ENCODE measurements around the gene SPTBN4.
"Not testable (repeated sequence)": the region's sequence is repeated elsewhere in the genome, so short reads cannot be mapped to it uniquely, and the experiment has no call there.

SPTBN4 gene

DNA sequence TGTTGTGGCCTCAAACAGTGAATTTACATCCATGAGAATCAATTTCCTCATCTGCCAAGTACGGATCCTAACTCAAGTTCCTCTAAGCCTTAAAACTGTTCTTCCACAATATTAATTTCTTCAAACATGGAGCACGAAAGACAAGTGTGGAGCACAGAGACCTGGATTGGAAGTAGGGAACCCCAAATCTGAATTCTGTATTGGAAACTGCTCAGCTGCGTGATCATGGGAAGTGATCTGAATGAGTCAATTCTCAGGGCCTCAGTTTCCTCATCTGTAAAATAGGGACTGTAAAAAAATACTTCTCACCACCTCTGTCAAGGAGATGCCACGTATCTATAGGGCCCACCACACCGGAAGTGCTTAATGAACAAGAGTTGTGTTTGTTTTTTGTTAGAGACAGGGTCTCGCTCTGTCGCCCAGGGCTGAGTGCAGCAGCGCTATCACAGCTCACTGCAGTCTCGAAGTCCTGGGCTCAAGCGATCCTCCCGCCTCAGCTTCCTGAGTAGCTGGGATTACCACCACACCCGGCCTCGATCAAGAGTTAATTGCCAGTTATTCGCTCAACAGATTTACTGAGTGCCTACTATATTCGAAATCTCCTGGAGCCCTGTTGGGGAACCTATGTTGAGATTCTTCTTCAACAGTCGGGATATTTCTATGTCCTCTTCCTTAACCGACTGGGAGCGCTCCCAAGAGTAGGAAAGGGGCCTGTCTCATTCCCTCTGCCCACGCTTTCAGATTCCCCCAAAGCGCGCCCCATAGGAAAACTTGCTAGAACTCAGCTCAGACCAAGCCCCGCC is 24.3 kb upstream of the SPTBN4 start:
- DNase-seq: no peak

DNA sequence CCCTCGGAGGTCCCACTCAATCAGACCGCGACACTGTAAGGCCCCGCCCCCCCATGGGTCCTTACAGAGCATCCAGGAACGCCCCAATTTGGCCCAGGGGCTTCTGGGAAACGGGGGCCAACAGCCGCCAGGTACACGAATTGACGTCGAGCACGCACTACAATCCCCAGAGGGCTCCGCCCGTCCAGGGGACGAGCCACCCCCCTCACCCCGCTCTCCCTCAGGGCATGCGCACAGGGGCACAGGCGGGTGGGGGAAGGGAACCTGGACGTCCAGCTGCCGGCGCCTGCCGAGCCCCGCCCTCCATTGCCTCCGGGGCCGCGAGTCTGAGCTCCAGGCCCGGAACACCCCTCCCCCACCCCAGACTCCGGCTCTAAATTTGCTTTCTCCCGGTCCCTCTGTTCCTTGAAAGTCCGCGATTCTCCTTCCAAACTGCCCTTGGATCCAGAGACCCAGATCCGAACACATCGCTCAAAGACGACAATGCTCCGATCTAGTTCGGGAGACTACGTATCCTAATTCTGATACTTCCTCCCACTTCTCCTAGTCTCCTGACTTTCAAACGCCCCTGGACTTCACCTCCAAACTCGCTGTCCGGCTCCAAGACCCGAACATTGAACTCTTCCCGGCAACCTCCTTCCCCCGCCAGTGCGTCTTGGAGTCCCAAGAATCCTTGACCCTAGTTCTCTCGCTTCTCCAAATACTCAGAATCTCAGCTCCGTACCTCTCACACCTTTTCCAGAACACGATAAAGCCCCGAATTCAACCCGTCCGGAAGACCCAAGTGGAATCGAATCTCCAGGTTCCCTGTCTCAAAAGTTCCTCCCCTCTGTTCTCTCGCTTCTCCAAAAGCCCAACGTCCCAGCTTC is 23.4 kb upstream of the SPTBN4 start:
- DNase-seq: peak; percentile 100

DNA sequence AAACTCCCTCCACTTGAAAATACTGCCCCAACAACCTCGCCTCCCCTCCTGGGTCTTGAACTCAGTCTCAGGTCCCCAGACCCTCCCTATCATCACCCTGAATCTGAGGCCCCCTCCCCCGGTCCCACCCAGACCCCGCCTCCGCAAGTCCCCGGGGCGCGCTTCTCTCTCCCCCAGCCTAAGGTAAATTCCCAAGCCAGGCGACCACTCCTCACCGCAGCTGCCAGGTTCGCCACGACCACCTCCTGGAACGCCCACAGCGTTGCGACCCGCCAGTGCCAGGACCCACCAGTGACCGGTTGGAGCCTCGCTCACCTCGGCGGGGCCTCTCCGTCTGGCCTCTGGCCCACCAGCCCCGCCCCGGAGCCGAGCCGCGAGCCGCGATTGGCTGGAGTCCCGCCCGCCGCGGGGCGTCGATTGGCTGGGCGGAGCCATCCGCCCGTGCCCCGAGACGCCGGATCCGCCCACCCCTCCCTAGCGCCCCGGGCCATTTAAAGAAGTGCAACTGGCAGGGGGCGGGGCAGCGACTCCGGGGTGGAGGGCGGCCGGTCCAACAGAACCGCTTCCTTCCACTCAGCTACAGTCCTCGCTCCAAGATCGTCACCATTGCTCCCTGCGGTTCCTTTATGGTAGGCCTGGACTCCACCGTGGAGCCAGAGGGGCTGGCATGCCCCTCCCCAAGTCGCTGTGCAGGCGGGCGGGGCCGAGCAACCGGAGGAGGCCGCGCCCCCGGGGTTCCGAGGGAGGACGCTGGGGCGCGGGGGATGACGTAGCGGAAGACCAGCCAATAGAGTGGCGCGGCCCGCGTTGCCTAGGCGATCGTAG is 22.6 kb upstream of the SPTBN4 start, which contains the start of gene SERTAD3:
SERTAD3 (minus strand) TSS at position 336 of the 825 bp plus-strand sequence. CDS start 2,255 bp downstream, outside the sequence.
- DNase-seq: peak; percentile 97

DNA sequence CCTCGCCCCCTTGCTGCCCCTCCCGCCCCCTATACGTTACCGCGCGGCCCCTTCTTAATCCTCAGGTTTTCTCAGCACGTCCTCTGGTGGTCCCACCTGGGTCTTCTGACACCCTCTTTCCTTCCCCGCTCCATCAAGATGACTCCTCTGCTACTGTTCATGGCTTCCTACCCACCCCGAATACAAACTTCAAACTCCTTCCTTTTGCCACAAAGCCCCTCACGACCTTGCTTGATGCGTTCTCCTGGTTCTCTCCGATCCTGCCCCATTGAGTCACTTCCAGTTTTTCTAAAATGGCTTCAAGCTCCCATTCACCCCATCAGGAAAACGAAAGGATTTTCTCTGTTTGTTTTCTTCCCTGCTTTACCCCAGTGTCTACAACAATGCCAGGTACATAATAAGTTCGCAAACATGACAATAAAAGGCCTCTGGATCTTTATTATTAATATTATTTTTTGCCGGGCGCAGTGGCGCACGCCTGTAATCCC is 21.9 kb upstream of the SPTBN4 start:
- no peak for DNase-seq

DNA sequence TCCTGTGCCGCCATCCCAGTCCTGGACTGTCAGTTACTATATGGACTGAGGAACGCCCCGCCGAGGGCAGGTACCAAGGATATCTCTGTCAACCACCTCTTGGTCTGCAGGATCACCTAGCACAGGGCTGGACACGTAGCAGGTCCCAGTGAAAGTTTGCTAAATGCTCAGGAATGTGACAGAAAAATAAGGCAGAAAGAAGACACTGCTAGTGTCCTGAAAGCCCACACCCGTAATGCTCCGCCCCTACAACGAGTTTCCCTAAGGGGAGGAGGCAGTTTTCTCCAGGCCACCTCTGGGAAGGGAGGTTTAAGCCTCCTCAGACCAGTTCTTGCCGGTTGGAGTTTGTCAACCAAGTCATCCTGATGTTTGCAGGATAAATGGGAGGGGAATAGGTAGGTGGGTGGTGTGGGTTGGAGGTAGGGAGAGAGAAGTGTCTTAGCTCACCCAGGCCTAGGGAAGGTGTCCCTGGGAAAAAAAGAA is 21.0 kb upstream of the SPTBN4 start:
- DNase-seq: no peak

- no peak for DNase-seq
Observed at GRCh38 chr19:40446263-40446784, 20.5 kb upstream of the SPTBN4 start.

DNA sequence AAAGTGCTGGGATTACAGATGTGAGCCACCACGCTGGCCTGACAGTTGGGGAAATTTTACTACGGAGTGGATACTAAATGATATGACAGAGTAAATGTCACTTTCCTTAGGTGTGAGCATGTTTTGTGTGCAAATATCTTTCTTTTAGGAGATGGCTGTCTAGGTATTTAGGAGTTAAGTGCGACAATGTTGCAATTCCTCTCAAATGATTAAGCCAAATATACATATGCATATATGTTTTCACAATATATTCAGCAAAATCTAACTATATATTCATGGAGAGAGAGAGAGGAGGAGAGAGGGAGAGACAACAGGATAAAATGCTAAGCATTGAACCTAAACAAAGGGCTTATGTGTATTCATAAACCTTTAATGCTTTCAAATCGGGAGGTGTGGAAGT is 17.3 kb upstream of the SPTBN4 start:
- DNase-seq: no peak

- DNase-seq: no peak
Observed at GRCh38 chr19:40450664-40451063, 16.1 kb upstream of the SPTBN4 start.

GRCh38 chr19:40452016-40452415 is 14.8 kb upstream of the SPTBN4 start:
- no peak for DNase-seq

DNA sequence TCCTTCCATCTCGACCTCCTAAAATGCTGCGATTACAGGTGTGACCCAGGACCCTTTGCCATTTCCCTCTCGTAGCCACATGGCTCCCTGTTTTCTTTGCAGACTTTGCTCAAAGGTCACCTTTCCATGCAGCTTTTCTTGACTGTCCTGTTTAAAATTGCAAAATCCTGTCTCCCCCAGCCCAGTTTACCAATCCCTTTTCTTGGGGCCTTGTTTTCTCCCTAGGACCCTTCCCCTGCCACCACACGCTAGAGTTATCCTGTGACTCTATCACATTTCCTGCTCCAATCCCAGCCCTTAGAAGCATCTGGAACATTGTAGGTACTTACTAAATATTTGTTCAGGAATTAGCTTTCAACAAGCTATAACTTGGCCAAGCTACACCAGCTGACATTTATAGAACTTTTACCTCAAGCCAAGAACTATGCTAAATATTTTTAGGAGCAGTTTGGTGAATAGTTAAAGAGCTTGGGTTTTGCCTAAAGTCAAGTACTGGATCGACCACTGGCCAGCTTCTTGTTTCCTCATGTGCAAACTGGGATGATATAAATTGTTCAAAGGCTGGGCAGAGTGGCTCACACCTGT is 13.6 kb upstream of the SPTBN4 start:
- no peak for DNase-seq

GRCh38 chr19:40453943-40454342 is 12.9 kb upstream of the SPTBN4 start:
- not testable (repeated sequence) for DNase-seq

GRCh38 chr19:40457048-40457447 is 9.8 kb upstream of the SPTBN4 start:
- DNase-seq: no peak

GRCh38 chr19:40457953-40458596 is 8.7 kb upstream of the SPTBN4 start:
- DNase-seq: no peak

DNA sequence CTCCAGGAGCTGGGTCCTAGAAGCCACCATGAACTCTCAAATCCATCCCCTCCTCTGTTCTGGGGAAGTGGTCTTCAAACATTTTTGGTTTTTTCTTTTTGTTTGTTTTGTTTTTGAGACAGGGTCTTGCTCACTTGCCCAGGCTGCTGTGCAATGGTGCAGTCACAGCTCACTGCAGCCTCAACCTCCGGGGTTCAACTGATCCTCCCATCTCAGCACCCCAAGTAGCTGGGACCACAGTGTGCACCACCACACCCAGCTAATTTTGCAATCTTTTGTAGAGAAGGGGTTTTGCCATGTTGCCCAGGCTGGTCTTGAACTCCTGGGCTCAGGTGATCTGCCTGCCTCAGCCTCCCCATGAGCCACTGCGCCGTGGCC is 8.2 kb upstream of the SPTBN4 start:
- DNase-seq: no peak

GRCh38 chr19:40460185-40460584 is 6.6 kb upstream of the SPTBN4 start:
- no peak for DNase-seq

DNA sequence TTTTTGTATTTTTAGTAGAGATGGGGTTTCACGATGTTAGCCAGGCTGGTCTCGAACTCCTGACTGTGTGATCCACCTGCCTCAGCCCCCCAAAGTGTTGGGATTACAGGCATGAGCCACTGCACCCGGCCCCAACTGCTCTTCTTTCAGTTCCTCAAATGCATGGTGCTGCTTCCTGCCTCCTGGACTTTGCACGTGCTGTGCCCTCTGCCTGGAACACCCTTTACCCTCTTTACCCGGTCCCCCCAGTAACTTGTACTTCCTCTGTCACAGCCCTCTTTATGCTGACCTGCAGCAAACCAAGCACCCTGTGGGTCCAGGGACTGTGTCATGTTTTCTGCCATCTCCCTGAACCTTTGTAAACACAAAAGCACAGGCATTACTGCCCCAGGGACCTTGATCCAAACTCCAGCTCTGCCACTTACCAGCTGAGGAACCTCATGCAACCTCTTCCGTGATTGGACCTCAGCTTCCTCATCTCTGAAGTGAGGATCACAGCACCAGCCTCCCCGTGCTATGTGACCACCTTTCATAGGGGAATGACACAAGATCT is 5.1 kb upstream of the SPTBN4 start:
- no peak for DNase-seq

DNA sequence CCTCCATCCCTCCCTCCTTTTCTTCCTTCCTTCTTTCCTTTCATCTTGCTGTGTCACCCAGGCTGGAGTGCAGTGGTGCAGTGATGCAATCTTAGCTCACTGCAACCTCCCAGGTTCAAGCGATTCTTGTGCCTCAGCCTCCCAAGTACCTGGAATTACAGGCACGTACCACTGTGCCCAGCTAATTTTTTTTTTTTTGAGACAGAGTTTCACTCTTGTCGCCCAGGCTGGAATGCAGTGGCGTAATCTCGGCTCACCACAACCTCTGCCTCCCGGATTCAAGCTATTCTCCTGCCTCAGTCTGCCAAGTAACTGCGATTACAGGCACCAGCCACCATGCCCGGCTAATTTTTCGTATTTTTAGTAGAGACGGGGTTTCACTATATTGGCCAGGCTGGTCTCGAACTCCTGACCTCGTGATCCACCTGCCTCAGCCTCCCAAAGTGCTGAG is 3.2 kb upstream of the SPTBN4 start:
- DNase-seq: not testable (repeated sequence)

- peak; percentile 54 for DNase-seq
Observed at GRCh38 chr19:40464059-40465024, 2.5 kb upstream of the SPTBN4 start.

GRCh38 chr19:40465025-40465556 is 1.7 kb upstream of the SPTBN4 start:
- no peak for DNase-seq
